KOPT-K1 (cell line): ENCODE measurements around the gene CNTNAP2.

ENCODE experiments used
- H3K27ac ChIP-seq: fragments of 200-600 bp; sonication (generic); 2 replicates; pipeline ENCODE4 v1.5.1; 2016; ENCODE audit warnings: antibody characterized with exemption, mild to moderate bottlenecking, low read depth, low read length; ENCODE audit not compliant: poor library complexity, severe bottlenecking
- H3K36me3 ChIP-seq: fragments of 200-600 bp; sonication (generic); 2 replicates; pipeline ENCODE4 v1.5.1; 2017; ENCODE audit warnings: antibody characterized with exemption, mild to moderate bottlenecking, low read length, moderate library complexity; ENCODE audit not compliant: insufficient read depth
- H3K9me3 ChIP-seq: fragments of 200-600 bp; sonication (generic); 2 replicates; pipeline ENCODE4 v1.5.1; 2017; ENCODE audit warnings: antibody characterized with exemption, low read length, mild to moderate bottlenecking; ENCODE audit not compliant: insufficient read depth, poor library complexity, severe bottlenecking

Gene CNTNAP2

GRCh38 chr7:147182874-147183273 is 1066.3 kb downstream of the CNTNAP2 start:
- Histone ChIP-seq H3K9me3 (no peaks in the 10 kb centered on the region), H3K36me3 (no peaks in the 10 kb centered on the region), H3K27ac (no peak overlapping the region)

- no peak overlapping the region for H3K27ac ChIP-seq
- H3K9me3 ChIP-seq: no peaks in the 10 kb centered on the region
- H3K36me3 ChIP-seq: no peaks in the 10 kb centered on the region
These were observed 1066.7 kb downstream of the CNTNAP2 start for GRCh38 chr7:147183276-147183675.

- no peaks in the 10 kb centered on the region for H3K9me3 ChIP-seq
- H3K36me3 ChIP-seq: no peaks in the 10 kb centered on the region
- no peak overlapping the region for H3K27ac ChIP-seq
These were observed 1071.9 kb downstream of the CNTNAP2 start for GRCh38 chr7:147188467-147188866.

- H3K36me3 ChIP-seq: no peaks in the 10 kb centered on the region
- H3K9me3 ChIP-seq: no peaks in the 10 kb centered on the region
- H3K27ac ChIP-seq: no peak overlapping the region
These were observed 1076.9 kb downstream of the CNTNAP2 start for GRCh38 chr7:147193476-147193875.

GRCh38 chr7:147196481-147196880 is 1079.9 kb downstream of the CNTNAP2 start:
- Histone ChIP-seq H3K27ac (no peak overlapping the region), H3K9me3 (no peaks in the 10 kb centered on the region), H3K36me3 (no peaks in the 10 kb centered on the region)

- no peaks in the 10 kb centered on the region for H3K36me3 ChIP-seq
- H3K27ac ChIP-seq: no peak overlapping the region
- H3K9me3 ChIP-seq: no peaks in the 10 kb centered on the region
These were observed 1080.4 kb downstream of the CNTNAP2 start for GRCh38 chr7:147197006-147197405.

- no peaks in the 10 kb centered on the region for H3K36me3 ChIP-seq
- no peaks in the 10 kb centered on the region for H3K9me3 ChIP-seq
- no peak overlapping the region for H3K27ac ChIP-seq
These were observed 1083.3 kb downstream of the CNTNAP2 start for GRCh38 chr7:147199868-147200267.

GRCh38 chr7:147207988-147208387 is 1091.4 kb downstream of the CNTNAP2 start:
- no peaks in the 10 kb centered on the region for H3K9me3 ChIP-seq
- no peaks in the 10 kb centered on the region for H3K36me3 ChIP-seq
- no peak overlapping the region for H3K27ac ChIP-seq

GRCh38 chr7:147231275-147231674 is 1114.7 kb downstream of the CNTNAP2 start:
- no peaks in the 10 kb centered on the region for H3K9me3 ChIP-seq
- H3K36me3 ChIP-seq: no peaks in the 10 kb centered on the region
- no peak overlapping the region for H3K27ac ChIP-seq

GRCh38 chr7:147235645-147236382 is 1119.2 kb downstream of the CNTNAP2 start:
- H3K27ac ChIP-seq: no peak overlapping the region
- H3K9me3 ChIP-seq: no peaks in the 10 kb centered on the region
- no peaks in the 10 kb centered on the region for H3K36me3 ChIP-seq

GRCh38 chr7:147240468-147240867 is 1123.9 kb downstream of the CNTNAP2 start:
- no peaks in the 10 kb centered on the region for H3K9me3 ChIP-seq
- no peak overlapping the region for H3K27ac ChIP-seq
- H3K36me3 ChIP-seq: no peaks in the 10 kb centered on the region

GRCh38 chr7:147245274-147245673 is 1128.7 kb downstream of the CNTNAP2 start:
- H3K36me3 ChIP-seq: no peaks in the 10 kb centered on the region
- no peaks in the 10 kb centered on the region for H3K9me3 ChIP-seq
- H3K27ac ChIP-seq: no peak overlapping the region

- no peaks in the 10 kb centered on the region for H3K9me3 ChIP-seq
- no peak overlapping the region for H3K27ac ChIP-seq
- no peaks in the 10 kb centered on the region for H3K36me3 ChIP-seq
These were observed 1133.4 kb downstream of the CNTNAP2 start for GRCh38 chr7:147249956-147250355.

GRCh38 chr7:147251751-147252325 is 1135.2 kb downstream of the CNTNAP2 start:
- Histone ChIP-seq H3K27ac (no peak overlapping the region), H3K36me3 (no peaks in the 10 kb centered on the region), H3K9me3 (no peaks in the 10 kb centered on the region)

GRCh38 chr7:147261693-147262092 is 1145.1 kb downstream of the CNTNAP2 start:
- Histone ChIP-seq H3K27ac (no peak overlapping the region), H3K36me3 (no peaks in the 10 kb centered on the region), H3K9me3 (no peaks in the 10 kb centered on the region)

- no peaks in the 10 kb centered on the region for H3K36me3 ChIP-seq
- H3K27ac ChIP-seq: no peak overlapping the region
- no peaks in the 10 kb centered on the region for H3K9me3 ChIP-seq
These were observed 1148.9 kb downstream of the CNTNAP2 start for GRCh38 chr7:147265528-147265927.
